Activated T-cell treated with anti-CD3 and anti-CD28 coated beads for 1 hour (primary cell): Measurements from ENCODE around the gene PLEKHA1.

Source experiments
- DNase-seq: peaks from one replicate; pipeline ENCODE4 v3.0.0-alpha.2; 2020; ENCODE audit warnings: low read depth

Gene PLEKHA1

GRCh38 chr10:122480146-122480833, 105.8 kb downstream of the PLEKHA1 start:
- no peak for DNase-seq

- DNase-seq = no peak
These were observed 107.0 kb downstream of the PLEKHA1 start for GRCh38 chr10:122481296-122482056.
